Panc1 (cell line): ENCODE measurements around the gene EHD1. TPM values are rescaled to one million over a fixed set of nuclear protein-coding genes. Genes with fewer than 3 reads are reported as not detected.
A peak's percentile ranks its signal among the peaks of the same experiment; 100 is the strongest.

ENCODE experiments used
- ATAC-seq: fragments of 200-7000 bp; cut with Tn5 transposase; 2 replicates; pipeline ENCODE4 v1.9.1; 2020; ENCODE audit warnings: mild to moderate bottlenecking, moderate library complexity
- BruUV-seq: library from RNA; stranded (reverse); fragments of 400-500 nt; replicated peaks from 2 replicates; lab custom pipeline; 2021; lab: Mats Ljungman, UMichigan
- CTCF ChIA-PET: fragments of 300-600 bp; sonication (Branson Sonifier 250); formaldehyde crosslinking; loops from one replicate; lab custom pipeline; 2022; ENCODE audit warnings: antibody characterized with exemption; lab: Charles Lee
- POLR2A ChIA-PET: fragments of 300-600 bp; sonication (Branson Sonifier 250); formaldehyde crosslinking; loops from one replicate; lab custom pipeline; 2022; ENCODE audit warnings: antibody characterized with exemption; lab: Charles Lee
- DNase-seq: peaks from one replicate; pipeline ENCODE4 v3.0.0-alpha.2; 2010; ENCODE audit warnings: low read depth, low spot score
- H3K27ac ChIP-seq: 2 replicates; pipeline ENCODE4 v1.5.1; 2011; ENCODE audit warnings: mild to moderate bottlenecking, low read length, inconsistent platforms
- H3K27me3 ChIP-seq: fragments of 200-500 bp; sonication (Bioruptor generic); 2 replicates; pipeline ENCODE4 v1.6.0; 2014; ENCODE audit warnings: low read length, inconsistent platforms; ENCODE audit not compliant: control insufficient read depth, insufficient read depth
- H3K36me3 ChIP-seq: fragments of 200-500 bp; sonication (Bioruptor generic); 2 replicates; pipeline ENCODE4 v1.5.1; 2014; ENCODE audit warnings: inconsistent platforms, mild to moderate bottlenecking, low read length, moderate library complexity; ENCODE audit not compliant: control insufficient read depth, insufficient read depth
- H3K4me1 ChIP-seq: 2 replicates; pipeline ENCODE4 v1.5.1; 2011; ENCODE audit warnings: inconsistent platforms, mild to moderate bottlenecking, low read length, moderate library complexity; ENCODE audit not compliant: control insufficient read depth, insufficient read depth
- H3K4me3 ChIP-seq, 2 experiments: 2 replicates each; pipeline ENCODE4 v1.5.1; 2011 to 2012; ENCODE audit warnings: low read depth in 2 of 2, low read length in 2 of 2, mild to moderate bottlenecking in 2 of 2, inconsistent platforms in 1 of 2, moderate library complexity in 1 of 2
- H3K9me3 ChIP-seq: fragments of 200-500 bp; sonication (Bioruptor generic); 2 replicates; pipeline ENCODE4 v1.5.1; 2014; ENCODE audit warnings: low read depth, mild to moderate bottlenecking, inconsistent platforms, low read length, moderate library complexity; ENCODE audit not compliant: control insufficient read depth, insufficient read depth
- CTCF ChIP-seq: fragments of 450-650 bp; IDR thresholded peaks from 2 replicates; pipeline ENCODE4 v1.5.1; 2017; ENCODE audit warnings: mild to moderate bottlenecking
- POLR2AphosphoS5 ChIP-seq: IDR thresholded peaks from 2 replicates; pipeline ENCODE4 v1.6.1; 2012; ENCODE audit warnings: mild to moderate bottlenecking, low read depth, low read length, moderate library complexity
- REST ChIP-seq, 2 experiments: IDR thresholded peaks; 2 replicates each; pipeline ENCODE4 v1.6.1; 2011 to 2012; ENCODE audit warnings: low read depth in 2 of 2, control low read depth in 1 of 2, low read length in 1 of 2, mild to moderate bottlenecking in 1 of 2, moderate library complexity in 1 of 2; ENCODE audit not compliant: insufficient read depth in 1 of 2
- SIN3A ChIP-seq: IDR thresholded peaks from 2 replicates; pipeline ENCODE4 v1.6.1; 2012; ENCODE audit warnings: low read depth, mild to moderate bottlenecking, low read length, moderate library complexity, borderline replicate concordance; ENCODE audit not compliant: insufficient read depth
- TCF7L2 ChIP-seq: IDR thresholded peaks from 2 replicates; pipeline ENCODE4 v1.6.1; 2011; ENCODE audit warnings: mild to moderate bottlenecking, low read depth, low read length, inconsistent platforms
- in situ Hi-C: cut with HindIII; loops from 2 replicates; pipeline ENCODE4 v1.10.0; 2016; ENCODE audit warnings: low sequenced_read_pairs, low pct_unique_long_range_greater_than_20kb
- intact Hi-C: fragments of 100-400 bp; cut with micrococcal nuclease; formaldehyde crosslinking; loops from one replicate; pipeline ENCODE4 v1.10.0; 2022; ENCODE audit not compliant: unreplicated experiment
- total RNA-seq: library from RNA; stranded (reverse); gene quantifications from one replicate; pipeline ENCODE4 v1.2.1, GENCODE V29; 2021; ENCODE audit not compliant: unreplicated experiment

The EHD1 gene
- total RNA-seq, 1 experiment from 2014 or later: 186 TPM

GRCh38 chr11:64853709-64854108 lies 24.7 kb downstream of the EHD1 start:
- intact Hi-C loops: no loop called here
- no peak for ATAC-seq
- peaks cover 88% of the 10 kb centered on the region for H3K4me1 ChIP-seq

More at GRCh38 chr11:64853709-64854108, 24.7 kb downstream of the EHD1 start:
- in situ Hi-C loops: no loop called here
- Histone ChIP-seq H3K9me3 (no peaks in the 10 kb centered on the region), H3K27ac (peak overlapping the region; percentile 98), H3K27me3 (no peaks in the 10 kb centered on the region), H3K4me3 (no peak overlapping the region), H3K36me3 (no peaks in the 10 kb centered on the region; the same call in 1 of the 2 replicates)
- TF ChIP-seq CTCF (no peak), POLR2AphosphoS5 (no peak), REST (IDR thresholded peaks at IDR 0.05; ENCODE audit: insufficient read depth in 1 of 2, low read depth in 2 of 2, low read length in 1 of 2) (no peak), SIN3A (no peak), TCF7L2 (no peak)
- DNase-seq: no peak
- ChIA-PET POLR2A (interaction anchor here (0.6 kb wide), 1 partner anchor 165 kb away, joined by 12 read pairs; no protein-coding TSS in a partner anchor), CTCF (interaction anchor here (0.6 to 1.3 kb wide), 3 partner anchors 11 to 257 kb away, joined by 3 to 8 read pairs (median 4); no protein-coding TSS in a partner anchor)
- no TSS peak for BruUV-seq
